Vagina (tissue), 2 donors: ENCODE measurements around the gene VDR. TPM values are rescaled to one million over a fixed set of nuclear protein-coding genes. Genes with fewer than 3 reads are reported as not detected.
"Not testable (repeated sequence)": the region's sequence is repeated elsewhere in the genome, so short reads cannot be mapped to it uniquely, and the experiment has no call there.

ENCODE experiments used
- DNase-seq, 2 donors: peaks; one replicate each; pipeline ENCODE4 v3.0.0-alpha.2; 2017; ENCODE audit errors: extremely low spot score in 2 of 2
- H3K27ac ChIP-seq: fragments of 200-600 bp; sonication (generic); one replicate; pipeline ENCODE4 v1.5.1; 2019
- H3K27me3 ChIP-seq: fragments of 200-600 bp; sonication (generic); one replicate; pipeline ENCODE4 v1.5.1; 2019
- H3K36me3 ChIP-seq, 2 donors: fragments of 200-600 bp; sonication (generic); one replicate each; pipeline ENCODE4 v1.5.1; 2017 to 2019
- H3K4me1 ChIP-seq: fragments of 200-600 bp; sonication (generic); one replicate; pipeline ENCODE4 v1.5.1; 2019
- H3K4me3 ChIP-seq, 2 donors: fragments of 200-600 bp; sonication (generic); 1 replicate in 1 of 2; 2 replicates in 1 of 2; pipeline ENCODE4 v1.5.1; 2016 to 2019
- H3K9me3 ChIP-seq: fragments of 200-600 bp; sonication (generic); one replicate; pipeline ENCODE4 v1.5.1; 2019
- POLR2A ChIP-seq, 2 donors: fragments of 450-650 bp; IDR thresholded peaks; one replicate each; pipeline ENCODE4 v1.6.1; 2017; ENCODE audit warnings: antibody characterized with exemption in 2 of 2, mild to moderate bottlenecking in 2 of 2, moderate library complexity in 2 of 2
- POLR2AphosphoS5 ChIP-seq, 2 donors: sonication (generic); formaldehyde crosslinking; IDR thresholded peaks; one replicate each; pipeline ENCODE4 v1.9.0; 2017; ENCODE audit warnings: antibody characterized with exemption in 2 of 2, mild to moderate bottlenecking in 2 of 2, low read depth in 1 of 2; ENCODE audit not compliant: insufficient read depth in 1 of 2
- intact Hi-C: fragments of 100-400 bp; cut with DNase I; formaldehyde crosslinking; loops from one replicate; pipeline ENCODE4 v1.15.1; 2023
- total RNA-seq: library from RNA; depleted of rRNA; stranded (reverse); fragments of >200 nt; gene quantifications from one replicate; pipeline ENCODE4 v1.2.3, GENCODE V29; 2016
- TF ChIP-seq, protein P1 (sequence below), 3 experiments: fragments of 450-650 bp in 2 of 3; fragments of 200-600 bp in 1 of 3; sonication (generic) in 1 of 3; IDR thresholded peaks; one replicate each; pipeline ENCODE4 v1.5.1; 2017 to 2019; ENCODE audit warnings: antibody characterized with exemption in 3 of 3, mild to moderate bottlenecking in 2 of 3, moderate library complexity in 2 of 3

The VDR gene
- total RNA-seq, 1 donor from 2014 or later, result 23.6 TPM

DNA sequence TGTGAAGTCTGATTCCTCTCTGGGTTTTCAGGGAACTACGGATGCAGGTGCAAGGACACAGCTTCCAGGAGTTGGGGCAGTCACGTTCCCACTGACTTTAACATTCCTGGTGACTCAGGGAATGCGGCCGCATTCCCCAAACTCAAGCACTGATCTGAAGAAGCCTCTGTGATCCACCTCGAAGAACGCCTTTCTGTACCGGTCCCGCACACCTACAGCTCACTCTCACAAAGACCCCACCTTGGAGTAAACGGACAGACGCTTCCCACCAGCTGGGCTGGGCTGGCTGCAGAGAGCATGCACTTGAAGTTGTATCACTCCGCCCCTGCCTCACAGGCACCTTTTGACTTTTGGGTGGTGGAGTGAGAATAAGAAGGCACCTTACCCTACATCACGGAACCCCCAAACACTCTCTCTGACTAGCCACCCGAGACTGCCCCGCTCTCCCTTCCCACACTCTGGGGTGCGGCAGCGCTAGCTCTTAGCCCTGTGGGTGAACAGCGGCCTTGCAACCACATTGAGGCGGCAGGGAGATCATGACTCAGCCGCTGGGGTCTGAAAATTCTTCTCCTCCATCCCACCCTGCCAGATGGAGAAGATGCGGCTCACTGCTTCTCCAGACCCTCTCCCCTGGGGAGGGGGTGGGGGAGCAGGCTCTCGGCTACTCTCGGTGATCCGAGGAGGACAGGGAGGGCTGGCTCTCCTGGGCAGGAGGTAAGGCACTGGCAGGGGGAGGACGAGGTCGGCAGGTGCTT lies 61.4 kb downstream of the VDR start:
- intact Hi-C loops, result no loop called here
- H3K36me3 ChIP-seq, result no peaks in the 10 kb centered on the region
- H3K27me3 ChIP-seq, result no peaks in the 10 kb centered on the region
- H3K27ac ChIP-seq, result no peak overlapping the region
- TF ChIP-seq POLR2AphosphoS5 (IDR thresholded peaks at IDR 0.05; ENCODE audit: insufficient read depth in 1 of 2, low read depth in 1 of 2) (no peak), POLR2A (IDR thresholded peaks at IDR 0.05) (no peak)
- TF ChIP-seq, protein P1, sequence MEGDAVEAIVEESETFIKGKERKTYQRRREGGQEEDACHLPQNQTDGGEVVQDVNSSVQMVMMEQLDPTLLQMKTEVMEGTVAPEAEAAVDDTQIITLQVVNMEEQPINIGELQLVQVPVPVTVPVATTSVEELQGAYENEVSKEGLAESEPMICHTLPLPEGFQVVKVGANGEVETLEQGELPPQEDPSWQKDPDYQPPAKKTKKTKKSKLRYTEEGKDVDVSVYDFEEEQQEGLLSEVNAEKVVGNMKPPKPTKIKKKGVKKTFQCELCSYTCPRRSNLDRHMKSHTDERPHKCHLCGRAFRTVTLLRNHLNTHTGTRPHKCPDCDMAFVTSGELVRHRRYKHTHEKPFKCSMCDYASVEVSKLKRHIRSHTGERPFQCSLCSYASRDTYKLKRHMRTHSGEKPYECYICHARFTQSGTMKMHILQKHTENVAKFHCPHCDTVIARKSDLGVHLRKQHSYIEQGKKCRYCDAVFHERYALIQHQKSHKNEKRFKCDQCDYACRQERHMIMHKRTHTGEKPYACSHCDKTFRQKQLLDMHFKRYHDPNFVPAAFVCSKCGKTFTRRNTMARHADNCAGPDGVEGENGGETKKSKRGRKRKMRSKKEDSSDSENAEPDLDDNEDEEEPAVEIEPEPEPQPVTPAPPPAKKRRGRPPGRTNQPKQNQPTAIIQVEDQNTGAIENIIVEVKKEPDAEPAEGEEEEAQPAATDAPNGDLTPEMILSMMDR (IDR thresholded peaks at IDR 0.05), result no peak
- H3K4me1 ChIP-seq, result peaks cover 23% of the 10 kb centered on the region
- H3K4me3 ChIP-seq, result no peak overlapping the region
- H3K9me3 ChIP-seq, result no peaks in the 10 kb centered on the region
- DNase-seq, result no peak

- H3K27ac ChIP-seq, H3K27me3 ChIP-seq, DNase-seq, intact Hi-C loops, H3K36me3 ChIP-seq, H3K4me3 ChIP-seq, H3K9me3 ChIP-seq: not testable (repeated sequence)
- H3K4me1 ChIP-seq, result peaks cover 27% of the 10 kb centered on the region
These were observed 62.3 kb downstream of the VDR start for GRCh38 chr12:47842543-47842942.

- H3K9me3 ChIP-seq, result no peaks in the 10 kb centered on the region
- no peaks in the 10 kb centered on the region for H3K27me3 ChIP-seq
- DNase-seq, result no peak
- H3K4me1 ChIP-seq, result peaks cover 27% of the 10 kb centered on the region
- intact Hi-C loops, result no loop called here
- no peaks in the 10 kb centered on the region for H3K36me3 ChIP-seq
- H3K27ac ChIP-seq, result no peak overlapping the region
- TF ChIP-seq POLR2AphosphoS5 (IDR thresholded peaks at IDR 0.05; ENCODE audit: insufficient read depth in 1 of 2, low read depth in 1 of 2), result no peak
- TF ChIP-seq POLR2A (IDR thresholded peaks at IDR 0.05), result no peak
- TF ChIP-seq, protein P1 (IDR thresholded peaks at IDR 0.05), result no peak
- H3K4me3 ChIP-seq, result no peak overlapping the region
These were observed 62.9 kb downstream of the VDR start for GRCh38 chr12:47841910-47842309.

DNA sequence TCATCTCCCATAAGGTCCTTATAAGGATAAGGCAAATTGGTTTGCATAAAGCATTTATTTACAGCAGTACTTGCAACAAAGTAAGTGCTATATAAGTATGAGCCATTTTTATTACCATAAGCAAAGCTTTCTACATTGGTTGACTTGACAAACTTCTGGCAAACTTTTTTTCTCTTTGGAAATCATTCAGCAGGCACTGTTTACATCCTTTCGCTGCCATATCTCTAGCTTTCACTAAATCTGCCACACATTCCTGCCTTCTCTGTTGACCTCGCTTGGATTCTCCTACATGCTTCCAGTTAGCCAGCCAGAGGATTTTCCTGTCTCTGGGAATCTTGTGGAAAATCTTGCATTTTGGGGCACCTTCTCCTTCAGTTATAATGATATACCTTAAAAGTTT lies 63.3 kb downstream of the VDR start:
- H3K36me3 ChIP-seq, result no peaks in the 10 kb centered on the region
- peaks cover 27% of the 10 kb centered on the region for H3K4me1 ChIP-seq
- no peak overlapping the region for H3K27ac ChIP-seq
- intact Hi-C loops, result no loop called here
- H3K27me3 ChIP-seq, result no peaks in the 10 kb centered on the region
- no peaks in the 10 kb centered on the region for H3K9me3 ChIP-seq
- no peak for DNase-seq
- H3K4me3 ChIP-seq, result no peak overlapping the region
- TF ChIP-seq POLR2AphosphoS5 (IDR thresholded peaks at IDR 0.05; ENCODE audit: insufficient read depth in 1 of 2, low read depth in 1 of 2) (no peak), POLR2A (IDR thresholded peaks at IDR 0.05) (no peak)
- TF ChIP-seq, protein P1 (IDR thresholded peaks at IDR 0.05), result no peak

- no peaks in the 10 kb centered on the region for H3K36me3 ChIP-seq
- DNase-seq, result no peak
- intact Hi-C loops, result no loop called here
- no peak overlapping the region for H3K4me3 ChIP-seq
- H3K27me3 ChIP-seq, result no peaks in the 10 kb centered on the region
- H3K27ac ChIP-seq, result no peak overlapping the region
- TF ChIP-seq, protein P1 (IDR thresholded peaks at IDR 0.05), result no peak
- TF ChIP-seq POLR2A (IDR thresholded peaks at IDR 0.05) (no peak), POLR2AphosphoS5 (IDR thresholded peaks at IDR 0.05; ENCODE audit: insufficient read depth in 1 of 2, low read depth in 1 of 2) (no peak)
- peaks cover 24% of the 10 kb centered on the region for H3K4me1 ChIP-seq
- H3K9me3 ChIP-seq, result no peaks in the 10 kb centered on the region
These were observed 64.2 kb downstream of the VDR start for GRCh38 chr12:47840571-47840970.
